Dermis microvascular lymphatic vessel endothelial cell (primary cell): ENCODE data around the gene CENPB. TPM values are rescaled to one million over a fixed set of nuclear protein-coding genes. Genes with fewer than 3 reads are reported as not detected.

Experiments
- total RNA-seq: library from RNA; depleted of rRNA; stranded (reverse); fragments of >200 nt; gene quantifications from 2 replicates; pipeline ENCODE4 v1.2.1, GENCODE V29; 2014

CENPB gene
- total RNA-seq, 1 donor from 2014 or later, result 65.5 TPM

Other genes with a start within 250 kb of the CENPB start
- not detected in 2 replicates for gene GFRA4, start 123.3 kb downstream of the CENPB start, total RNA-seq
- under 0.01 TPM in 1 of 2 replicates, not detected in the other for gene ADAM33, start 104.7 kb downstream of the CENPB start, total RNA-seq
- gene SIGLEC1, start 74.1 kb downstream of the CENPB start, total RNA-seq, result not detected in 2 replicates
- 10.2 and 14.2 TPM in 2 replicates for gene HSPA12B, start 54.1 kb downstream of the CENPB start, total RNA-seq
- gene ADISSP, start 19.0 kb downstream of the CENPB start, total RNA-seq, result 22.1 and 24.0 TPM in 2 replicates
- gene SPEF1, start 5.3 kb downstream of the CENPB start, total RNA-seq, result under 0.01 TPM in 1 of 2 replicates, not detected in the other
- 27.5 and 31.4 TPM in 2 replicates for gene CDC25B, start 9.6 kb upstream of the CENPB start, total RNA-seq
- gene AP5S1, start 33.8 kb upstream of the CENPB start, total RNA-seq, result 15.4 and 21.5 TPM in 2 replicates
- 14.5 and 18.0 TPM in 2 replicates for gene MAVS, start 60.1 kb upstream of the CENPB start, total RNA-seq
- gene PANK2, start 102.6 kb upstream of the CENPB start, total RNA-seq, result 29.4 and 30.1 TPM in 2 replicates
- 2.1 and 5.2 TPM in 2 replicates for gene RNF24, start 228.8 kb upstream of the CENPB start, total RNA-seq